NCI-H345 treated with DMSO at 0.1 percent for 48 hours (cell line): ENCODE results near the gene SLC2A8.

Experiments
- DNase-seq: peaks from one replicate; lab custom pipeline; 2025; ENCODE audit not compliant: unreplicated experiment; lab: John Stamatoyannopoulos, UW

The SLC2A8 gene

DNA sequence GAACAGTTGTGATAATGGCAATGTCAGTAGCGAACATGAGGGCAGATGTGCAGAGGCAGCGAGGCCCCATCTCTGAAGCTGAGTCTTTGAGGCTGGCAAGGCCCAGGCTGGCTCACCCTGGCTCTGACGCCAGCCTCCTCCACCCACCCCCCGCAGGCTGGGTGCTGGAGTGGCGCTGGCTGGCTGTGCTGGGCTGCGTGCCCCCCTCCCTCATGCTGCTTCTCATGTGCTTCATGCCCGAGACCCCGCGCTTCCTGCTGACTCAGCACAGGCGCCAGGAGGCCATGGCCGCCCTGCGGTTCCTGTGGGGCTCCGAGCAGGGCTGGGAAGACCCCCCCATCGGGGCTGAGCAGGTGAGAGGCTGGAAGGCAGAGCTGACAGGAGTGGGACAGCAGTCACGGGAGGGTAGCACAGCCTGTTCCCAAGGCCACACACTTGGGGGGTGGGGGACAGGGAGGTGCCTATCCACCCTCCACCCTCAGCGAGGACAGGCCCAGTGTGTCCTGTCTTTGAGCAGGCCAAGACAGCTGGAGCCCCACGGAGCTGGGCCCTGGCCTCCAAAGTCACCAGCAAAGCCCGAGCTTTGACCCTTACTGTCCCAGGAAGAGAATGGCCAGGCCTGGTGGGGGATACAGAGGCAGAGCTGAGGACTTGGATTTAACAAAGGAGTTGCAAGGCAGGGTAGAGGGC lies 5.6 kb downstream of the SLC2A8 start:
- no peak for DNase-seq

DNA sequence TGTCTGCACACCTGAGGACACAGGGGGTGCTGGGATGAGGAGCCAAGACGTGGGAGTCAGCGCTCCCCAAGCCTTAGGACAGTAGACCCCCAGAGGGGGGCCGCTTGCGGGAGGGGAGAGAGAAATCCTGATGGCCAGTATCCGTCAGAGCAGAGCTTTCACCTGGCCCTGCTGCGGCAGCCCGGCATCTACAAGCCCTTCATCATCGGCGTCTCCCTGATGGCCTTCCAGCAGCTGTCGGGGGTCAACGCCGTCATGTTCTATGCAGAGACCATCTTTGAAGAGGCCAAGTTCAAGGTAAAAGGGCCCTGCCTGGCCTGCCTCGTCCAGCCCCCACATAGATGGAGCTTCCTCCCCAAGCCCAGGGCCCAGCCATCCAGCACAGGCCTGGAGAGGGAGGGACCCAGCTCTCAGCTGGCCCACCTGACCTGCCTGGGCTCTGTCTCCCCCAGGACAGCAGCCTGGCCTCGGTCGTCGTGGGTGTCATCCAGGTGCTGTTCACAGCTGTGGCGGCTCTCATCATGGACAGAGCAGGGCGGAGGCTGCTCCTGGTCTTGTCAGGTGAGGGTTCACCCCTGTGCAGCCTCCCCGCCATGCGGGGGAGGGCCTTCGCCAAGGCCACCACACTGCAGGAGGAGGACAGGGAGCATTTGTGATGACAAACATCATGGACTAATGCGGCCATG lies 6.7 kb downstream of the SLC2A8 start:
- no peak for DNase-seq

DNA sequence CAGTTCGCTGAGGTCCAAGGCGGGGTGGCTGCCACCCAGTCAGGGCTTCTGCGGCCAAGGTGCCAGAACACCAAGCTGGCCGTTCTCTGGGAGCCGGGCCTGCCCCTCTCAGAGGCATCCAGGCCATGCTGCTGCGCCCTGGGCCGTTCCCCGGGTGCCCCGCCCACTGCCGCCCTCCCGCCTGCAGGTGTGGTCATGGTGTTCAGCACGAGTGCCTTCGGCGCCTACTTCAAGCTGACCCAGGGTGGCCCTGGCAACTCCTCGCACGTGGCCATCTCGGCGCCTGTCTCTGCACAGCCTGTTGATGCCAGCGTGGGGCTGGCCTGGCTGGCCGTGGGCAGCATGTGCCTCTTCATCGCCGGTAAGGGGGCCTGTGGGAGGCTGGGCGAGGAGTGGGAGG lies 7.7 kb downstream of the SLC2A8 start:
- DNase-seq: no peak

DNA sequence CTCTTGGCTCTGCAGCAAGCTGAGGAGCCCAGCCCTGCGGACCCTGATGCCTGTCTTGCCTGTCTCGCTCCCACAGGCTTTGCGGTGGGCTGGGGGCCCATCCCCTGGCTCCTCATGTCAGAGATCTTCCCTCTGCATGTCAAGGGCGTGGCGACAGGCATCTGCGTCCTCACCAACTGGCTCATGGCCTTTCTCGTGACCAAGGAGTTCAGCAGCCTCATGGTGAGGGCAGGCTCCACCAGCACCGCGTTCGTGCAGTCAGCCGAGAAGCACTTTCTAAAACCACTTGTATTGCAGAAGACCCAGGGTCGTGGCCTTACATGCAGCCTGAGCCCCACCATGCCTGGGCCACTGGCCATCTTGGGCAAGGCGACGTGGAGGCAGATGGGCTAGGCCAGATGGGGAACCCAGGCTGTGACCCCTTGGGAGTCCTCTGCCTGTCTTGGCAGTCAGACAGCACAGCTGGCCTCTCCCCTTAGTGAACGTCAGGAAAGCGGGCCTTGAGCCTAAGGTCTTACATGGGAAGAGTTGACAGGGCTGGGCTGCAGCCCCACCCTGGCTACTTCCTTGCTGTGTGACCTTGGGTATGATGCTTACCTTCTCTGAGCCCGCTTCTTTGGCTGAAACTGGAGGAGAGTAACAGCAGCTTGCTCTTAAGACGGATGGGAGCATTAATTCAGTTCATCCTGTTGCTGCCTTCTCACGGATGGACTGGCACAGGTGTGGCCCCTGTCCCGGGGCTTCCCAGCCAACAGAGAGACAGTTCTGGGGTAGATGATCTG lies 8.6 kb downstream of the SLC2A8 start:
- DNase-seq: no peak

DNA sequence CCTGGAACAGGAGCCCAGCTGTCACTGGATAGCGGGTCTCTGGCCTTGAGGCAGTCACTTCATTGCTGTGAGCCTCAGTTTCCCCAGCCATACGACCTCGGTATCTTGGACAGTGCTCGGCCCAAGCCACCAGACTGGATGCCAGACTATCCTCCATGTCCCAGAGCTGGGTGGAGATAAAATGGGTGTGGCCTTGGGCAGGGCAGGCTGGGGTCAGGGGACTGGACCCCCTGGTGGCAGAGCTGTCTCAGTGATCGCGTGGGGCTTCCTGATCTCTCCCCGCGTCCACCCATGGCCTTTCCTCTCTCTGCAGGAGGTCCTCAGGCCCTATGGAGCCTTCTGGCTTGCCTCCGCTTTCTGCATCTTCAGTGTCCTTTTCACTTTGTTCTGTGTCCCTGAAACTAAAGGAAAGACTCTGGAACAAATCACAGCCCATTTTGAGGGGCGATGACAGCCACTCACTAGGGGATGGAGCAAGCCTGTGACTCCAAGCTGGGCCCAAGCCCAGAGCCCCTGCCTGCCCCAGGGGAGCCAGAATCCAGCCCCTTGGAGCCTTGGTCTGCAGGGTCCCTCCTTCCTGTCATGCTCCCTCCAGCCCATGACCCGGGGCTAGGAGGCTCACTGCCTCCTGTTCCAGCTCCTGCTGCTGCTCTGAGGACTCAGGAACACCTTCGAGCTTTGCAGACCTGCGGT lies 10.0 kb downstream of the SLC2A8 start:
- no peak for DNase-seq

DNA sequence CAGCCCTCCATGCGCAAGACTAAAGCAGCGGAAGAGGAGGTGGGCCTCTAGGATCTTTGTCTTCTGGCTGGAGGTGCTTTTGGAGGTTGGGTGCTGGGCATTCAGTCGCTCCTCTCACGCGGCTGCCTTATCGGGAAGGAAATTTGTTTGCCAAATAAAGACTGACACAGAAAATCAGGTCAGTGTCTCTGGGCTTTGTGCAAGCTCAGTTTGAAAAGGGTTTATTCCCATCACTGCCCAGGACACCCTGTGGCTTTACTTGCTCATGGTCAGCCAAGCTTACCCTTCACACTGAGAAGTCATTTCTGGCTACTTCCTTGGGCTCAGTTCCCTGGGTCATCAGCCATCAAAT lies 10.5 kb downstream of the SLC2A8 start:
- no peak for DNase-seq

DNA sequence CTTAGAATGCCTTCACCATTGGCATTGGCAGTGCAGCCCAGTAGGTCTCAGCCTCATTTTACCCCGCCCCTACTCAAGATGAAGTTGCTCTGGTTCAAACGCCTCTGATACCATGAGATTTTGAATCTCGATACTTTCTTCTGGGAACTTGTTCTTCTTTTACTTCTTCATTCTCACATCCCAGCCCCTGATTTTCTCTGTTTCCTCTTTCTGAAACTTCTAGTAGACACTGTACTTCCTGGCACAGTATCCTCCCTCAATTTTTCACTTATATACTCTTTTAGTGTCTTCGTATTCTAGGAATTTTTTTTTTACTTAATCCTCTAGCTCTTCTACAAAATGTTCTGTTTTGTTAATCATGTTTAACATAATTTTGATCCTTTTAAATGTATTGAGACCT lies 14.2 kb downstream of the SLC2A8 start:
- DNase-seq: no peak

DNA sequence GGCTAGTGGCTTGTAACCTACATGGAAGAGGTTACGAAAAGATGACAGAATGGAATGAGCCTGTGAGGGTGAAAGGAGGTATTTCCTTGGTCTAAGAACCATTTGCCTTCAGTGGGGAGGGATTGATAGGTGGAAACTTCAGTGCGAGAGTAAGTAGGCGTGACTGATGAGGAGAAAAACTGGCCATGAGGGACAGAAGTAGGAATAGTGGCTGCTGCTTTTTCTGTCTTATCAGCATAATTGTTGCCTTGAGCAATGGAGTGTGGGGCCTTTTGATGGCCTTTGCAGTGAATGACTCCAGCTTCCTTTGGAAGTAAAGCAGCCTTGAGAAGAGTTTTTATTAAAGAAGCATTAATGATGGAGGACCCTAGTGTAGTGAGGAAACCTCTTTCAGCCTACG lies 18.2 kb downstream of the SLC2A8 start:
- no peak for DNase-seq

DNA sequence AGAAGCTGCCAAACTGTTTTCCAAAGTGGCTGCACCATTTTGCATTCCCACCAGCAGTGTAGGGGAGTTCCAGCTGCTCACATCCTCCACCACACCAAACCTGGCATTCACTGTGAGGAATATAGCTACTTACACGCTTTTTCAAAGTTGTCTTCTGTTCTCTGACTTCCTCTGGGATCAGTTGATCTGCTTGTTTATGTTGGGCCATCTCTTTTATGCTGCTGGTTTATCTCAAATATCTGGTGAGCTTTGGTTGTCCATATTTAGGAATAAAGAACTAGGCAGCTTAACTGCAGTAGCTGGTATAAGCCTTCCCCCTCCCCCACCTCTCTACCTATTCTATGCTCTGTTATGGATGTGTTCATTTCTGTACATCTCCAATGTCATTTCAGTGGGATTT lies 18.7 kb downstream of the SLC2A8 start:
- DNase-seq: no peak

DNA sequence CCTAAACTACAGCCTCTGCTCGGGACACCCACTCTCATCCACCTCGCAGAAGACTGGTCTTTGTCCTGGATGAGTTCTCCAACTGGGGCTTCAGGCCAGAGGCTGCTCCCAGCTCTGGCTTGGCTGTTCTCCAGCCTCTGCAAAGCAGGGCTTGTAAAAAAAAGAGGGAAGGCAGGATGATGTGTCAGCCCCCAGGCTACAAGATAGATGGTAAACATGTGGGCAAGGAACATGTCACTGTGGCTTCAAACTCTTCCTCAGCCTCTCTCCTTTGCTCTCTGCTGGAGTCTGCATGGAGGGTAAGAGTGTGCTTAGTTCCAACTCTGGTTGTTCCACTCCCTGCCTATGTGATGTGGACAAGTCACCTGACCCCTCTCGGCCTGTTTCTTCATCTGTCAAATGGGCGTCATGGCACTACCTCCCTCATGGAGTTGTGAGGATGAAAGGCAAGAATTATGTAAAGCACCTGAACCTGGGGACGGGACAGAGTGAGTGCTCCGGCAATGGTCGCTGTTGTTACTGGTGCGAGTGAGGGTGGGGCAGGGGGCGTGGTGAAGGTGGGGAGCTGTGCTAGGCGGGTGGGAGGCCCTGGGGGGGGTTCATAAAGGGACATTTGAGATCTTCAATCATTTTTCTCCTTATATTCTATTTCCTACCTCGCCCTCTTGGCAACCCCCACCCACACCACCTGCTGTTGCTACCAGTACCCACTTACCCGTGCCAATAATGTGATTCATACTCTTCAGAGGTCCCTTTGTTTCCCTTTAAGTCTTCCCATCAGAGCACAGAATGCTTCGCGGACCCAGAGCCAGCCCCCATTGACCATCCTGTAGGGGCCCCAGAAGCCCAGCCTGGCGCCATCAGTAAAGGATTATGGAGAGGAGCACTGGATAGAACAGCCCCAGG lies 20.4 kb downstream of the SLC2A8 start:
- no peak for DNase-seq

DNA sequence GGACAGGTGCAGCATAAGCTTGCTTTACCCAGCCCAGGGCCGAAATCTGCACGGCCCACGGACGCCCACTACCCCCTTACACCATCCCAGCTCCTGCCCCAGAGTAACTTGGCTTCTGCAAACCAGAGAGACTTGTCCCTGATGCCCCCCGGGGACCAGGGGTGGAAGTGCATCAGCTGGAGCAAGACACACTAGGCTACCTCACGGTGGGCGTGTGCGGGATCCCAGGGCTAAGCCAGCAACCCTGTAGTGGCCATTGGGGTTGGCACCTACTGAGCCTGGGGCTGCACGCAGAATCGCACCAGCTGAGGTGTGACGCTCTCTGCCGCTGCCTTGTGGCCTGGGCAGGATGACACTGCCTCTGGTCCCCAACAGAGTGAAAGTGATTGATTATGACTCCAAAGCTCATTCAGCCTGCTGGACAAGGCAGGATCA lies 21.1 kb downstream of the SLC2A8 start:
- no peak for DNase-seq

DNA sequence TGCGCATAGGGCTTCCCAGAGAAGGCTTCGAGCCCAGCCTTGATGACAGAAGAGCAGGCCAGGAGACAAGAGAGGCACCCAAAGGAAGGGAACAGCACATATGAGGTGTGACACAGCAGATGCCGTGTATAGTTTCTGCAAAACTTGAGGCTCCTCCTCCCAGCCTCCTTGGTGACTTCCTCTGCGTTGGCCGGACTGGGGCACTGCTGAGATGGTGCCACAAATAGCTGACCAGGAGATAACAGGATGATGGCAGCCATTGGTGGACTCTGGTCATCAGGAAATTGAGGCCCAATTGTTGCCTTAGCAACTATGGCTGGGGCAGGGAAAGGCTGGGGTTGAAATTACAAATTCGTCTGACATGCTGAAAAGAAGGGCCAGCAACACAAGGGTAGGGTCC lies 22.4 kb downstream of the SLC2A8 start:
- no peak for DNase-seq

DNA sequence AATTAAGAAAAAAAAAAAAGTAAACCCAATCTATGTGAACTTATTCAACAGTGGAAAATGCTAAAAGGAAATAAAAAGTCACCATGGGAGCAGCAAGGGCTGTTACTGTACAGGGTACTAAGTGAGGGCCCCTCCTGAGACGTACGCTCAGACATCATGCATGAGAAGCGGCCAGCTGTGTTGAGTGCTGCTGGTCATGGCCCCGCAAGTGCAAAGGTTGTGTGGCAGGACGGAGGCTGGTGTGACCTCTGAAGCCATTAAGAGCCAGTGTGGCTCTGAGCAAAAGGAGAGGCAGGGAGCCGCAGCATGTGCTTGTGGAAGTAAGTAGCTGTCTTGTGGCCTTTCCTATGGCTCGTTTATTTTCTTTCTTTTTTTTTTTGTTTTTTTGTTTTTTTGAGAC lies 24.1 kb downstream of the SLC2A8 start:
- DNase-seq: no peak

DNA sequence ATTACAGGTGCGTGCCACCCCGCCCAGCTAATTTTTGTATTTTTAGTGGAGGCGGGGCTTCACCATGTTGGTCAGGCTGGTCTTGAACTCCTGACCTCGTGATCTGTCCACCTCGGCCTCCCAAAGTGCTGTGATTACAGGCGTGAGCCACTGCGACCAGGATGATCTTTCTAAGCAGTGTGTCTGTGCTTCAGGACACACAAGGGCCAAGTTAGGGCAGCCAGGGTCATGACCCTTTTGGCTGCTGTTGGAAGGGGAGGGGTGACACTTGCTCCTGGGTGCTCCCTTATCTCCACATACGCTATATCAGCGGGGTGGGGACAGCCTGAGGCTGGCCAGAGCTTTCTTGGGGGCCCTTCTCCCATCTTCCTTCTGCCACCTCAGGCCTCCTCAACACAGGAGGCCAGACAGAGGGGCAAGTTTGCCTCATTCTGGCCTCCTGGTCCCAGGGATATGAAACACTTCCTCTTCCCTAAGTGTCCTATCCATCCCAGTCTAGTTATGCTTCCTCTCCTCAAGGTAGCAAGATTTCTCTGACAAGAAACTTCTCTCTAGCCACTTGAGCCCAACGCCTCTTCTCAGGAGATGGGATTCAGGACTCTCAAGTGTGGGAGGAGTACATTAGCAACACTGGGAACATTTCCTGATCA lies 25.3 kb downstream of the SLC2A8 start:
- DNase-seq: no peak

DNA sequence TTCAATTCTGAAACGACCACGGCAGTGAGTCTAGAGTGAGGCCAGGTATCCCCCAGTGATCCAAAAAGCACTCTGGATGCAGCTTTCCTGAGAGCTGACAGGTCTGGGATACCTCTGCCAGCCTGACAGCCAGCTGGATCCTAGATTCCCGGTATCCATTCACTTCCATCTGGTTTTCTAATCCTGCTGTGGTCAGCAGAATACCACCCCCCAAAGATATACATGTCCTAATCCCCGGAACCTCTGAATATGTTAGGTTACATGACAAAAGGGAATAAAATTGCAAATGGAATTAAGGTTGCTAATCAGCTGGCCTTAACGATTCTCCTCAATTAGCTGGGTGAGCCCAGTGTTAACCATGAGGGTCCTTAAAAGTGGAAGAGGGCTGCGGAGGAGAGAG lies 25.8 kb downstream of the SLC2A8 start:
- no peak for DNase-seq

DNA sequence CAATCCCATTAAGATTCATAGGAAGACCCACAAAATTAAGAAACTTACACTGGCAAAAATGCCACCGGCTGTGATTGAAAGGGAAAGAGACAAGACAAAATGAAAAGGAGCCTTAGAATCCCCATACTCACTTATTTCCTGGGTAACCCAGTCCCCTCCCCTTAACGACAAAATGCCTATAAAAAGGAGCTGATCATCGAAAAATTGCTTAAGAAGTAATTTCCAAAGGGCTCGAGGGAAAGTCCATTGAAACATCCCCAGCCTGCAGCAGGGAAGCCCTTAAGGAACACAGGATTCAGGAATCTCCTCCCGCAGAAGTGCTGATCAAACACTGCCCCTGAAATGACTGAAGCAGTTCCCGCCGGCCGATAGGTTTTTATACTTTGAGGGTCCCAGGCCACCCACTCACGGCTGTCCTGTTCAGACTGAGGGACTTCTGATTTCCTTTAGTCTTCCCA lies 26.5 kb downstream of the SLC2A8 start:
- no peak for DNase-seq

DNA sequence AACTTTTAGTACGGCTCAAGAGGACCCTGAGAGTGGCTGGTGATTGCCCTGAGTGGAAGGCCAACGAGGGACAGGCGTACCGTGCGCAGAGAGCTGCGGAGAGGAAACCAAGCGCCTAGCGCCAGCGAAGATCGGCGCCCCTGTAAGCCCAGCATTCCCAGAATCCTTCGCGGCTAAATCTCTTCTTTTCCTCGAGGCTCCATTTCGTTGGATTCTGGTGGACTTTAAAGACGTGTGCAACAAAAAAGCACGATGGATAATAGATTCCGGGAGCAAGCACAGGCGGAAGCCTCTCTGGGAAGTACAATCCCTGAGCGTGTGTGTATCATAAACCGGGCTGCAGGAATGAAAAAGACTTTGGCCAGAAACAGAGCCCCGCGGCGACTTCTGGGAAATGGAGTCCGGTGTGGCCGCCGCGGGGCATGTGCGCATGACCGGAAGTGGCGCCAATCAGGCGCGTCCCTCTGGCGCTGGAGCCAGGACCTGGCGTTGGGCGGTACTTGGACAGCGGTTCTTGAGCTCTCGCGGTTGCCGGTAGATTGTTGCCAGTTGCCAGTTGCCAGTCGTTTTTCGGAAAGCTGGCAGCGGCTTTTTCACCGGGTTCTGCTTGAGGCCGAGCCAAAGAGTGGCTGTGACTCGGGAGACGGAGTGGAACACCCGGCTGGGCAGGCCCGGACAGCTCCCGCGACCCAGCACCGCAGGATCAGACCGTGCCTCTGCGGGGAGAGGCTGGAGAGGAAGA lies 27.1 kb downstream of the SLC2A8 start, which contains the start of gene ZNF79:
Gene ZNF79, plus strand, starts transcription at position 449 of the 742 bp plus-strand sequence. CDS start 406 bp downstream, outside the sequence.
- DNase-seq: peak; percentile 89

DNA sequence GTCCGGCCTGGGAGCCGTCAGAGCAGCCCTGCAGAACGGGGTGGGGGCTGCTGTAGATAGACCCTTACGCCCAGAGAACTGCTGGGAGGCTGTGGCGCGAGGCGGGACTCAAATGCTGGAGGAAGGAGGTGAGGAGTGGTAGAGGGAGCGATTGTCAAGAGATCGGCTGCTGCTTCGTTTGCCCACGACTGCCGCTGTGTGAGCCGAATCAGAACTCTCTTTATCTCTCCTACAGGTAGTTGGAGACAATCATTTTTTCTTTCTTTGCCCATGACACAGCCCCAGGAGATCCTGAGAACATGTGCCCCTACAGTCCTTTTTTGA lies 27.7 kb downstream of the SLC2A8 start:
- no peak for DNase-seq

DNA sequence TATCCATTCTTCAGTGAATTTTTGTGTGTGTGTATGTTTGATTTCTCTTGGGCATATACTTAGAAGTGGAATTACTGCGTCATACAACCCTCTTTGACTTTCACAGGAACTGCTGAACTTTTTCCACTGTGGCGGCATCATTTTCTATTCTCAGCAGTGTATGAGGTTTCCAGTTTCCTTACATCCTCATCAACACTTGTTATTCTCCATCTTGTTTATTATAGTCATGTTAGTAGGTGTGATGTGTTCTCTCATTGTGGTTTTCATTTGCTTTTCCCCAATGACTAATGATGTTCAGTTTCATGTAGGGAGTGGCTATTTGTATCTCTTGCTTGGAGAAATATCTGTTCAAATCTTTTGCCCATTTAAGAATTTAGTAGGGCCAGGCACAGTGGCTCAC lies 29.8 kb downstream of the SLC2A8 start:
- no peak for DNase-seq
